Gastrocnemius medialis (tissue), 4 donors: ENCODE measurements around the gene PLPP3.

Experiments used
- CTCF ChIP-seq, 5 experiments: fragments of 450-650 bp in 3 of 5; fragments of 200-600 bp in 2 of 5; sonication (generic) in 2 of 5; IDR thresholded peaks in 4 of 5; conservative IDR thresholded peaks in 1 of 5; 1 replicate in 4 of 5; 2 replicates in 1 of 5; pipeline ENCODE4 v1.5.1; 2016 to 2019; ENCODE audit warnings: antibody characterized with exemption in 5 of 5, mild to moderate bottlenecking in 3 of 5, moderate library complexity in 3 of 5
- POLR2A ChIP-seq, 2 donors: fragments of 450-650 bp; IDR thresholded peaks; one replicate each; pipeline ENCODE4 v1.6.1; 2017; ENCODE audit warnings: antibody characterized with exemption in 2 of 2, mild to moderate bottlenecking in 2 of 2, moderate library complexity in 2 of 2

GRCh38 chr1:56496821-56497772, 82.3 kb downstream of the PLPP3 start:
- no peak for TF ChIP-seq CTCF (IDR thresholded peaks at IDR 0.05 in 4 of 5, conservative IDR thresholded peaks at IDR 0.05 in 1 of 5)
- no peak for TF ChIP-seq POLR2A (IDR thresholded peaks at IDR 0.05)
